GM21447 (cell line): Measurements from ENCODE around the gene SPATA12.

Experiments used
- ATAC-seq: cut with Tn5 transposase; IDR thresholded peaks from one replicate; pipeline ENCODE4 v1.9.1; 2021; ENCODE audit not compliant: unreplicated experiment

The SPATA12 gene, protein sequence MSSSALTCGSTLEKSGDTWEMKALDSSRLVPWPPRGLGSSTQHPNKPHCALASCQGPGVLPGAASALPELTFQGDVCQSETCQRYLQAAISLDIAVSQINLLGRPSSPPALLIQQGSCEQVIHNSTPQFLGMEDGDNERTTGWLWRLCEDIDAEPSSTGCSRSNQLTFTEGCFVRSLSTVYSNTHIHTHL

DNA sequence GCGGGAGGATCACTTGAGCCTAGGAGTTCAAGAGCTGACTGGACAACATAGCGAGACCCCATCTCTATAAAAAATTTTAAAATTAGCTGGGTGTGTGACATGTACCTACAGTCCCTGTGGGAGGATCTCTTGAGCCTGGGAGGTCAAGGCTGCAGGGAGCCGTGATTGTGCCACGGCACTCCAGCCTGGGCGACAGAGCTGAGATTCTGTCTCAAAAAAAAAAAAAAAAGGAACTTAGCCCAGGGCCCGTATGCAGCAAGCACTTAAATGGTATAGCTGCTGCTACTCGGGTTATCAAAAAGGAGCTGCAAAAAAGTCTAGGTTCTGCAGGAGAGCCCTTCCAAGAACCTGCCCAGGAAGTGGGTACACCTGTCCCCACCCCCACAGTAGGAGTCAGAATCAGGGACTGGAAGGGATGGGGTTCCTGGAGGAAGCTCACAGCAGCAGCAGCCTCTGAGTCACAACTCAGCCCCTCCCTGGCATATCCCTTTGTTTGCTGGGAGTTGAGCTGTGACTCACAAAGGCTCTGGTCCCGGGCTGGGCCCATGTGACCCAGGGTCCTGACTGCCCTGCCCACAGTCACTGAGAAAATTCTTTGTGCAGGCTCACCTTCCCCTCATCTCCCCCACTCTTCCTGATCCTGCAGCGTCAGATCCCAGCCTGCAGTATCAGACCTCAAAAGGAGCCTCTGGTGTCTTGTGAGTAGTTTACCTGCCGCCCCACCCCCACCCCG, at the start of gene SPATA12:
Gene SPATA12 (plus strand): TSS at position 576 of the 733 bp plus-strand sequence. CDS start 13,031 bp downstream, outside the sequence.
- ATAC-seq: no peak

DNA sequence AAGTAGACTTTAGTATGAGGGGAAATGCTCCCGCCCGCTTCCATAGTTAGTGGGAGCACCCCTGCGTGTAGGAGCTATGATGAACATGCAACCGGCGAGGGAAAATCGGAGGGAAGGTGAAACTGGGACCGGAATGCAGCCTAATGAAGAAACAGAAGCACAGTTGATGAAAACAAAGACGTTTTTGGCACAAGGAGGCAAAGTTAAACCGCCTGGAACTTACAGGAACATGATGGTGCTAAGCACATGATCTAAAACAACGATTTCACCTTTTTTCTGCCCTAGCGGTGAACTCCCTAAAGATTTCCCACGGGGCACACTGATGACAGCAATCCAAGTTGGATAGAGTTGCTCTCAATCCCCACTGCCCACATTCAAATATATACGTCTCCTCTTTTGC, 49.4 kb upstream of the SPATA12 start:
- ATAC-seq: no peak

DNA sequence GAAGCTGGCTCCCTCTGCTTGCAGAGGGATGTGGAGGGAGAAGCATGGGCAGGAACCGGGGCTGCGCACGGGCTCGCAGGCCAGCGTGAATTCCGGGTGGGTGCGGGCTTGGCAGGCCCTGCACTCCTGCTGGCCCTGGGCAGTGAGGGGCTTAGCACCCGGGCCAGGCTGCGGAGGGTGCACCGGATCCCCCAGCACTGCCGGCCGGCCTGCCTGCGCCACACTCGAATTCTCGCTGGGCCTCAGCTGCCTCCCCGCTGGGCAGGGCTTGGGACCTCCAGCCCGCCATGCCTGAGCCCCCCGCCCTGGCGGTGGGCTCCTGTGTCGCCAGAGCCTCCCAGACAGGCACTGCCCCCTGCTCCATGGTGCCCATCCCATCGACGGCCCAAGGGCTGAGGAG, 47.6 kb upstream of the SPATA12 start:
- no peak for ATAC-seq

DNA sequence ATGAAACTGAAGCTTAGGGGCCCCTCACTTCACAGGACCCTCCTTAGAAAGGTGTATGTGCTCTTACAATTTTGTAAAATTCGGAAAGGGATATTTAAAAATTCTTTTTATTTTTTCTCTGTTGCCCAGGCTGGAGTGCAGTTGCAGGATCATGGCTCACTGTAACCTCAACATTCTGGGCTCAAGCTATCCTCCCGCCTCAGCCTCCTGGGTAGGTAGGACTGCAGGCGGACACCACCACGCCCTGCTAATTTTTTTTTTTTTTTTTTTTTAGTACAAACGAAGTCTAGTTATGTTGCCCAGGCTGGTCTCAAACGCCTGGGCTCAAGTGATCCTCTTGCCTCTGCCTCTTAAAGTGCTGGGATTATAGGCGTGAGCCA, 45.1 kb upstream of the SPATA12 start:
- no peak for ATAC-seq

DNA sequence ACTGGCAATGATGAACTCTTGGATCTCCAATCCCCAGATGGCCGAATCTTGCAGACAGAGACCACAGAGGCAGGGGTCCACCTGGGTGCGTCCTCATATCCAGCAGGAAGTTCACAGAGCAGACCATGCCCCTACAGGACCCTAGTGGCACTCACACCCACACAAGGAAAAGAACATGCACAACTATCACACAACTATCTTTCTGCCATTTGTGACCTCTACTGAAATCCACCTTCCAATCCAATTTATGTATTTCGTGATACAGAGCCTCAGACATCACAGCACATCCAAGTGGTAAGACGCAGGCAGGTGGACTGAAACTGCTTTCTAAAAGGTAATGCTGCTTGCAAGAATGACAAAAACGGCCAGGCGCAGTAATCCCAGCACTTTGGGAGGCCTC, 44.6 kb upstream of the SPATA12 start:
- ATAC-seq: no peak

DNA sequence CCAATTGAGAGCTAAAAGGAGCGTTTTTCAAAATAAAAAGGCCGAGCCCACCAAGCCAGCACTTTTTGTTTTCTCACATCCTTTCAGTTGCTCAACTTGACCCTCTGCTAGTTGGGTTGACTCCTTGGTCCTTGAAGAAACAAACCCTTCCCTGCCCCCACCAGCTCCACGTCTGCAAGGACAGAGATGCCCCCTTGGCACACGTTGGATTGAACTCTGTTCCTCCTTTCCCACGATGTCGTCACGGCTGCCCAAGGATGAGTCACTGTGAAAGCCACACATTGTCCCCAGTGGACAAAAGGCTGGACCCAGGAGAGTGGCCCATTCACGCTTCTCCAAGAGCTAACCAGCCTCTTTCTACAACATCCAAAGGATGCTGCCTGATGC, 43.0 kb upstream of the SPATA12 start:
- ATAC-seq: no peak

DNA sequence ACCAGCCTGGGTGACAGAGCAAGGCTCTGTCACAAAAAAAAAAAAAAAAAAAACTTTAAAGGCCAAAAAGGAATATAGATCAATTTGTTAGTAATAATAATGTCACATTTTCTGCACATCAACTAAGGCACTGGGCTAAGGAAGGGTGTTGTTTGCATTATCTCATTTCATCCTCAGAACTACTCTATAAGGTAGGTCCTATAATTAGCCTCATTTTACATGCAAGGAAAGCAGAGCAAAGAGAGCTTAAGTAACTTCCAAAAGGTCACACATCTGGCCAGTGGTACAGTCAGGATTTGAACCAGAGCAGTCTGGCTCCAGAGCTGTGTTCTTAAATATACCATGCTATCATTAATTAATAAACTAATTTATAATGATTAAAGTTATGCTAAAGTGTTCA, 42.2 kb upstream of the SPATA12 start:
- ATAC-seq: no peak

DNA sequence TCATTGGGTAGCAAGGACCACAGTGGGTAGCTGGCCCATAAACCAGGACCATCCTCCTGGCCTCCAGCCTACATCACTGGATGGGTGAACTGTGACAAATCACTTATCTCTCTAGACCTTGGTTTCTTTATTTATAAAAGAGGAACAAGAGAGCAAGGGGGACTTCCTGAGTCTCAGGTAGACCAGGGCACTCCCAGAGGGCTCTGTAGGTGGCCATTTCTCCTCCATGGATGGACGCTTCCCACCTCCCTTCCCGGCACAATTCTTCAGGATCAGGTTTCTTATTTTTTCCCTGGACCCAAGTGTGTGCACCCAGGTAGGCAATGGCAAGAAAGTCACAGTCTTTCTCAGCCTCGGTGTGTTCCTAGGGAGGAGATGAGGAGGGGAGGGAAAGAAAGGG, 41.4 kb upstream of the SPATA12 start:
- no peak for ATAC-seq

DNA sequence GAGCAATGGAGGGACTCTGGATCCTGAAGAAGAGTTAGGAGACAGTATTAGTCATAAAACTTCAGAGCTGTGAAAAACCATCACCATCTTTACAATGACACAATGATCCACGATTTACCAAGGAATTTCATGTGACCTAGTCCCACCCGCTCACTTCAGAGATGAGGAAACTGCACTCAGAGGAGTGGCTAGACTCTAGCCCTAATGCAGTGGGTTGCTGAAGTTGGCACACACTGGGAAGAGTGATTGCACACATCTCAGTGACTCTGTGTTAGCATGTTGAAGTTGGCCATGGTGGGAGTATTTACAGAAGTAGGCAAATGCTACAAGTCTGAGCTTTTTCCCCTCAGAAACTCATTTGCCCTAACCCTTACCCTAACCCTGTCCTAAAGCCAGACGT, 35.2 kb upstream of the SPATA12 start:
- ATAC-seq: no peak

DNA sequence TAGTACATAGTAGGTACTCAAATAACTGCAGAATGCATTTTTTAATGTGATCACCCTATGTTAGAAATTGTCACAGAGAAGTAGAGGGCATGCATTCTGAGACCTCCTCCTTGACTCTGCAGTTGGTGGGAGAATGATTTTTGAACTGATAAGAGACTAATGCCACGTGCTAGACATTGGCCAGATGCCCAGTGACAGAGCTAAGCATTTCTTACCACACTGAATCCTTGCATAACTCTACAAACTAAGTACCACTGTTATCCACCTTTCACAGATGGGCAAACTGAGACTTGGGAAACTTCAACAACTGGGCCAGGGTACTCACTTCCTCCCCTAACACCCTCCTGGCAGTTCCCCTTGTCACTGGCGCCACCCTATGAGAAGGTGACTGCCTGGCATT, 33.5 kb upstream of the SPATA12 start:
- ATAC-seq: no peak

DNA sequence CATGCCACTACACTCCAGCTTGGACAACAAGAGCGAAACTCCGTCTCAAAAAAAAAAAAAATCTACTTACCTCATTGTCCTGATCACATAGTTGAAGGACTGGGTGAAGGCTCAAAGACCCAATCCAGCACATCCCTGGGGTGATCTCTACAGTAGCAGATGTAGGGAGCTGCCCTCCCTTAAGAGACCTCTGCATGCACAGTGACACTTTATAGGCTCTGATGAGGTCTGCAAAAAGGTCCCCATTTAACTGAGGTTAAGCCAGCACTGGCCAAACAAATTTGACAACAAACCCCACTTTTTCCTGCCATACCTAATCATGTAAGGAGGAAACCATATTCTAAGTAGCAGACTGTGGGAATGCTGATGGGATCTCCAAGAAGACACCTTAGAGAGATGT, 31.1 kb upstream of the SPATA12 start:
- no peak for ATAC-seq

DNA sequence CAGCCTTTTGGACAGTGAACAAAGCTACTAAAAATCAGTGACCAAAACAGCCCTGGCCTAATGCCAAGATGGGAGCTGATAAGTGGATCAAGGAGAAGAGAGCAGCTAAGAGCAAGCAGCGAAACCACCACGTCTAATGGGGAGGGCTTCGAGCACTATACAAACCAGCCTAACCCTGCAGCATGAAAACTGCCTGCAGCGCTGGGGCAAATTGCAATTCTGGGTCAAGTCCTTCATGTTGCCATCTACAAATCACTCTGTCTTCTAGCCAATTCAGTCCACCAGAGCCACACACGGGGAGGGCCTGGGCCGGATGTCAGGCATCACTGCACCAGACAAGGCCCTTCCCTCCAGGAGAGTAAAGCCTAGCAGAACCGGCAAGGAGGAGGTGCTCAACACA, 30.5 kb upstream of the SPATA12 start:
- ATAC-seq: no peak

DNA sequence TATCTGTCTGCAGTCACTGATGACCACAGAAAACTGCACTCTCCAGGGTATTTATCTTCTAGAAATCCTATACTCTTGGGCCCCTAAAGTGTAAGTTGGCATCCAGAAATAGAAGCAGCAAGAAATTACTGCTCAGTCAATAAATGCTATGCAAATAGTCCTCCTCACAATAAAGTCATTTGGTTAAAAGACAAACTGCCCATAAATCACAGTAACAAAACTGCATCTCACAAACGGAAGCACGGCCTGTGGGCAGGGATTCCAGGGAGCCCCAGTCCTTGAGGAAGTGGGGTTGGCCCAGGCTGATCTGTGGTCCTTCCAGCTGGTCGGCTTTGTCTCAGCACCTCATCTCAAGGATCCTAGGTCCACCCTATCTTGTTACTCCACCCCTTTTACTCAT, 29.7 kb upstream of the SPATA12 start:
- ATAC-seq: no peak

DNA sequence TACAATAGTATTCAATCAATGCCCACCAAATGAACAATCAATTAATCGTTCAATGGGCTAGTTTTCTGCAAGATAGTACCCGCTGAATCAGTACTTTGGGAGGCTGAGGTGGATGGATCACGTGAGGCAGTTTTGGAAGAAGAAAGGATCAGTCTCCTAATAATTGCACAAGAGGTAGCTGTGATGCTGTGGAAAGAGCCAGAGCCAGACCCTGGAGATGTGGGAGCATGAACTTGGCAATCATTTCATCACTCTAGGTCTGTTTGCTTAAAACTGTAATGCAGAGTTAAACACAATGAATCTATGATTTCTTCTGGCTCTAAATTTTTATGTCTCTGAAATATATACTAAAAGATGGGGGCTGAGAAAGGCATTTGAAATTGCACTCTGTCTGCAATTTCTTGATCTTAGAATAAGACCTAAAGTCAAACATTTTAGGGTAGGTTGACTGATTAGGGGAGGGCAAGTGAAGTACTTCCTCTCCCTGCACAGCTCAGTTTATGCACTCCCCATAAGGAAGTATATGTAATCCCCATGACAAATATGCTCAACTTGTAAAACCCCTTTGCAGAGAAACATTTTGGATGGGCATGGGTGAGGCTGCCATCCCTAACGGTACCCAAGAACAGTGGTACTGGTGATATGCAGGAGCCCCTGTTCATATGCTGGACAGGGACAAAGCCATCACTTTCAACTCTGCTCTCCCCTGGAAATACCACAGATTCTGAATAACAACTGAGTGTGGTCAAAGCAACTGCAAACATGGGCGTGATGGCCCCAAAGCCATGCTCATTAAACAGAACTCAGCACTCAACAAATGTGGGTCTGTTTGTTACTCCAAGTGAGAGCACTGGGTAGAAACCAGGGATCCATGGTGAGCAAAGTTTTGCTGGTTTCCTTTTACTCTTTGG, 28.6 kb upstream of the SPATA12 start:
- no peak for ATAC-seq

DNA sequence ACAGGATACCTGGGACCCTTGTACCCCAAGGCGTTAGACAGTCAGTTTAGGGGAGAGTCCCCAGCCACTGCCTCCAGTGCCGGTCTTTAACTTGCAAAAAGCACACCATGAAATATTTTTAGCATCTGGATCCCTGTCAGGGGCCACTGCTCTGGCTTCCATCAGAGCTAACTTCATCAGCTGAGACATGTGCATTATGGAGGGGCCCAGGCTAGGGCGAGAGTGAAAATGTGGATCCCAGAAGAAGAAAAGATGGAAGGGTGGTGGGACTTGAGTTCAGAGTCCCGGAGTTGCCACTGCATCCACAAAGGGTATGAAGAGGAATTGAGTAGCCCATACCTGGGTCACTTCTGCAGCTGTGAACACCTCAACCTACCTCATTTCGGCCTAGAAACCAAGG, 23.5 kb upstream of the SPATA12 start:
- ATAC-seq: no peak

DNA sequence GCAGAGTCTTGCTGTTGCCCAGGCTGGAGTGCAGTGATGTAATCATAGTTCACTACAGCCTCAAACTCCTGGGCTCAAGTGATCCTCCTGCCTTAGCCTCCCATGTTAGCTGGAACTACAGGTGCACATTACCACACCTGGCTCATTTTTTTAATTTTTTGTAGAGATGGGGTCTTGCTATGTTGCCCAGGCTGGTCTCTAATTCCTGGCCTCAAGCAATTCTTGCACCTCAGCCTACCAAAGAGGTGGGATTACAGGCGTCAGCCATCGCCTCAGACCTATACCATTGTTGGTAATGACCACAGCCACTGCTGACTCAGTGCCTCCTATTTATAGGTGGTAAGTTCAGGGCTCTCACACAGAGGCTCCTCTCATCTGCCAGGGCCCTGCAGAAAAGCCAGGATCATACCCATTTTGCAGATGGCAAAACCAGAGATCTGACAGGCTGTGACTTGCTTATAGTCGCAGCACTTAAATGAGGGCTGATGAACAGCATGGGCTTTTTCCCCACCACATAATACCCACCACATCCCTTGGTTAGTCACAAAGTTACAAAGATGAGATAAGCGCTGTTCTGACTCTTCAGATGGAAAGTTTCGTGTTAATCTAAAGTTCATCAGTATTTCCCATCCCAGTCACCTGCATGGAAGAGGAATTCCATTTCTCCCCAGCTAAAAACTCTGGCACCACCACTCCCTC, 21.8 kb upstream of the SPATA12 start:
- no peak for ATAC-seq

DNA sequence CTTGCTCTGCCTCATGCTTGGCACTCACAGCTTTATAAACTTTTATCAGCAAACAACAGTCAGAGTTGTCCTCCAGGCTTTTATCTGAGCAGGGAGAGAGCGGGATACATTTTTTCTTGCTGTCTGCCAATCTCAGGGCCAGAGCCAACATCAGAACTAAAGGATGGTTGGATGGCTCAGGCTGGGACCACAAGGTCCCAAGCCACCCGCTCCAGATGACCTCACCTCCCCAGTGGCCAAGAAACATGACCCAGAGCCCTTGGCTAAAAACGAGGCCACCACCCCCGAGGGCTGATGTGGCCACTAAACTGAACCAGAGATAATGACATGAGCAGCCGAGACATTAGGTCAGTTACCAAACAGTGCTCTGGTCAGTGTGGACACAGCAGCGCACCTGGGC, 18.8 kb upstream of the SPATA12 start:
- no peak for ATAC-seq

DNA sequence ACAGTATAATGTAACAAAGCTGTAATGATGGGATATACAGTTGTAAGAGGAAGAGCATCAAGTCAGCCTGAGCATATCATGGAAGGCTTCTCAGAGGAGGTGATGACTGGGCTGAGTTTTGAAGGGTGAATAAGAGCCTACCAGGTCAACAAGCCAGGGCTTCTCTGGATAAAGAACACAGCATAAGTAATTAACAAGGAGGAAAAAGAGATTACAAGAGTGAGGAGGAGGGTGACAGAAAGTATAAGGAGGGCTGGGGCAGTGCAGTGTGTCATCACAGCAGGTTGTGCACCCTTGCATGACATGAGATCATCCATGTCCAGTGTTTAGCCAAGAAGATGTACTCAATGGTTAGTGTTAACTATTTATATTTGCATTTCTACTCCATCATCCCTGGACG, 16.9 kb upstream of the SPATA12 start:
- ATAC-seq: no peak

DNA sequence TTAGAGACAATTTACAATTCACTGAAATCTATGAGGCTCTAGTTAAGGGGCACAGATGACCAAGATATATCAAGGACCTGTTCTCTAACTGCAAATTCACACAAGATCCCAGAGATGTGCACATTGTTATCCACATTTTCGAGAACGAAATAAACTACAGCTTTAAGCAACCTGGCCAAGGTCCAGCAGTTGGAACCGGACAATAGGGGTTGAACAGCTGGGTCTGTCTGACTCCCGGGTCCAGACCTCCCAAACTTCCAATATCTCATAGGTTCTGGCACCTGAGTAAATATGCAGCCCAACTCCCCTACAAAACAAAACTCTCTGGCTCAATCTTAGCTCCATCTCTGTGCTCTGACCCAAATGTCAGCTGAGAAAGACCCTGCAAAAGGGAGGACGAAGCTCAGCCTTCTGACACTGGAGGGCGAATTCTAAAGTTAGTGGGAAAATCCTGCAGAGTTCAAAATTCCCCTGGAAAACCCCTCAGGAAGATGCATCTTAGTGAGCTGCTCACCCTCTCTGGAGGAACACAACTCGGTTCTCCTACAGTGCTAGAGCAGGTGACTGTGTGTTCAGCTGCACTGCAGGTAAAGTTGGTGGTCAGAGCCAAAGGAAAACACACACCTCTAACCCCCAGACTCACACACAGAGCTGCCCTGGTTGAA, 14.2 kb upstream of the SPATA12 start:
- ATAC-seq: no peak

DNA sequence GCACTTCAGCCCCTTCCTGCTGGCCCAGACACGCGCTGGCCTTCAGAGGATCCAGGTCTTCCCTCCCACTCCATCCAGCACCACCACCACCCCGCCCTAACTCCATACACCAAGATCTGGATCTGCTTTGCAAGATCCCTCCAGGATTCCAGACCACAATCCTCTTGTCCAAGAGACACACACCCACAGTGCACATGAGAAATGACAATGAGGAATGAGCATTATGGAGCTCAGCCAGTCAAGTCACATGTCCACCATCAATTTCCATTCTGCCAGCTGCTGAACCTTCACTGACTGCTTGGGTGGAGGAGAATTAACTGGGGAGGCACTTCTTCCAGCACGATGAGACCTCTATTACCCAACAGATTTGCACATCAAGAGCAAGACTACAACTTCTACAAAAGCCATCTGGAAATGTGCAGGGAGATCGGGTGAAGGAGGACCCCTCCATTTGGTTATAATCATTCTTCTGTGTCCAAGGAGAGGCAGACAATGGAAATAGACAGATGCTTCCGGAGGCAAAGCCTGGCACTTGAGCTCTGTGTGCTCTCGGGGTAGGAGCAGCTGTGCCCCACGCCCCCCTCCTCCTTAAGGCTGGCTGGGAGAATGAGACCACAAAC, 12.3 kb upstream of the SPATA12 start:
- ATAC-seq: no peak
